Measurements from ENCODE around the gene DUS1L. TPM values are rescaled to one million over a fixed set of nuclear protein-coding genes. Genes with fewer than 3 reads are reported as not detected.

Gene DUS1L
- total RNA-seq, 1 experiment from 2014 or later, result 176 TPM

- Histone ChIP-seq H4K20me1 (ENCODE audit: insufficient read depth) (peaks cover 4% of the 10 kb centered on the region; the same call in 1 of the 2 replicates), H3K36me3 (ENCODE audit: control insufficient read depth in 1 of 2, insufficient read depth in 2 of 2, low read length in 2 of 2) (no peaks in the 10 kb centered on the region; a peak in 1 of 4 replicates), H3K27ac (ENCODE audit: low read depth, low read length) (peak overlapping the region; percentile 87; the same call in 1 of the 2 replicates), H3K9me2 (ENCODE audit: insufficient read depth) (no peaks in the 10 kb centered on the region), H3K4me3 (replicated peaks in 1 of 2; ENCODE audit: low read depth in 1 of 2, low read length in 2 of 2) (0 out of 4 replicates have a peak overlapping the region, but pooled peaks of 1 of the 2 experiments have one; percentile 4), H3K9ac (ENCODE audit: low read length) (no peak overlapping the region), H3K4me1 (ENCODE audit: control insufficient read depth in 1 of 2, insufficient read depth in 2 of 2, low read length in 2 of 2) (peaks cover 15 to 33% of the 10 kb centered on the region in 2 experiments), H3K4me2 (ENCODE audit: low read length) (peak overlapping the region; percentile 99), H3K79me2 (ENCODE audit: insufficient read depth, low read length) (peaks cover 41% of the 10 kb centered on the region), H3K27me3 (ENCODE audit: insufficient read depth, low read length) (no peaks in the 10 kb centered on the region), H2AFZ (ENCODE audit: low read depth, low read length, poor library complexity, severe bottlenecking) (no peak overlapping the region), H3K9me3 (ENCODE audit: control insufficient read depth in 1 of 2, insufficient read depth in 1 of 2, low read depth in 1 of 2, low read length in 2 of 2) (no peaks in the 10 kb centered on the region)
- ATAC-seq (no peak), DNase-seq (ENCODE audit: low read depth, low spot score) (no peak)
- TF ChIP-seq ZNF274 (IDR thresholded peaks at IDR 0.05; ENCODE audit: low read depth, low read length) (no peak), JUND (IDR thresholded peaks at IDR 0.05) (no peak), CEBPB (IDR thresholded peaks at IDR 0.05; ENCODE audit: low read depth) (no peak), ZFX (IDR thresholded peaks at IDR 0.05) (no peak), ATF3 (IDR thresholded peaks at IDR 0.05) (no peak), SRF (IDR thresholded peaks at IDR 0.05; ENCODE audit: low read depth) (no peak), EGR1 (IDR thresholded peaks at IDR 0.05; ENCODE audit: low read depth) (no peak), POLR2AphosphoS5 (IDR thresholded peaks at IDR 0.05; ENCODE audit: low read depth, low read length) (no peak), CBX3 (IDR thresholded peaks at IDR 0.05; ENCODE audit: low read depth) (no peak), EZH2phosphoT487 (IDR thresholded peaks at IDR 0.05; ENCODE audit: borderline replicate concordance) (no peak), ELF1 (IDR thresholded peaks at IDR 0.05; ENCODE audit: borderline replicate concordance, low read depth) (no peak), SIN3A (IDR thresholded peaks at IDR 0.05; ENCODE audit: low read depth) (no peak), REST (IDR thresholded peaks at IDR 0.05; ENCODE audit: low read depth) (no peak)
- ChIA-PET POLR2A (no interaction called here), RAD21 (ENCODE audit: low non-redundant PET in 1 of 2, low total read pairs in 2 of 2, uncharacterized antibody in 2 of 2, unreplicated experiment in 2 of 2) (no interaction called here), CTCF (no interaction called here)
- intact Hi-C loops (cut with micrococcal nuclease), result loop anchor here (5.0 kb wide), 2 partner anchors 113 to 727 kb away; partner anchors contain the start of genes PCYT2 and TBCD
- no TSS peak for BruUV-seq (replicated peaks)
Observed at GRCh38 chr17:82024859-82025258, 40.7 kb downstream of the DUS1L start.
